Nephron progenitor cell (in vitro differentiated cells): ENCODE data around the gene SRSF3.
A peak's percentile ranks its signal among the peaks of the same experiment; 100 is the strongest.

ENCODE experiments used
- DNase-seq: peaks from one replicate; pipeline ENCODE4 v3.0.0; 2021
- H3K27ac Mint-ChIP-seq: 2 replicates; pipeline ENCODE4 v1.8.0; 2021; ENCODE audit warnings: mild to moderate bottlenecking, moderate library complexity, mixed read lengths
- H3K27me3 Mint-ChIP-seq: 2 replicates; pipeline ENCODE4 v1.8.0; 2021; ENCODE audit warnings: mild to moderate bottlenecking, low read depth, mixed read lengths; ENCODE audit not compliant: poor library complexity
- H3K36me3 Mint-ChIP-seq: 2 replicates; pipeline ENCODE4 v1.8.0; 2021; ENCODE audit warnings: low read depth, mixed read lengths
- H3K4me1 Mint-ChIP-seq: 2 replicates; pipeline ENCODE4 v1.8.0; 2021; ENCODE audit warnings: mixed read lengths
- H3K4me3 Mint-ChIP-seq: 2 replicates; pipeline ENCODE4 v1.8.0; 2021; ENCODE audit warnings: mild to moderate bottlenecking, moderate library complexity, mixed read lengths
- H3K9me3 Mint-ChIP-seq: 2 replicates; pipeline ENCODE4 v1.8.0; 2021; ENCODE audit warnings: mild to moderate bottlenecking, moderate library complexity, mixed read lengths
- CTCF ChIP-seq: fragments of 200-600 bp; sonication (generic); IDR thresholded peaks from 2 replicates; pipeline ENCODE4 v1.5.0; 2021; ENCODE audit warnings: antibody characterized with exemption

Gene SRSF3

GRCh38 chr6:36594816-36595643, 868 bp downstream of the SRSF3 start:
- H3K9me3 Mint-ChIP-seq, result peaks cover 5% of the 10 kb centered on the region
- H3K4me1 Mint-ChIP-seq, result peaks cover 47% of the 10 kb centered on the region
- H3K36me3 Mint-ChIP-seq, result peaks cover 60% of the 10 kb centered on the region
- peaks cover 9% of the 10 kb centered on the region for H3K27me3 Mint-ChIP-seq
- H3K27ac Mint-ChIP-seq, result peak overlapping the region; percentile 100
- TF ChIP-seq CTCF, result no peak
- peak overlapping the region; percentile 99 for H3K4me3 Mint-ChIP-seq
- no peak for DNase-seq

GRCh38 chr6:36596356-36596755, 2.2 kb downstream of the SRSF3 start:
- peak overlapping the region; percentile 99 for H3K4me3 Mint-ChIP-seq
- peaks cover 58% of the 10 kb centered on the region for H3K4me1 Mint-ChIP-seq
- peaks cover 73% of the 10 kb centered on the region for H3K36me3 Mint-ChIP-seq
- no peak for TF ChIP-seq CTCF
- H3K27ac Mint-ChIP-seq, result peak overlapping the region; percentile 100
- H3K9me3 Mint-ChIP-seq, result peaks cover 5% of the 10 kb centered on the region
- DNase-seq, result no peak
- H3K27me3 Mint-ChIP-seq, result peaks cover 9% of the 10 kb centered on the region

GRCh38 chr6:36597775-36598174, 3.6 kb downstream of the SRSF3 start:
- DNase-seq, result no peak
- H3K4me3 Mint-ChIP-seq, result peak overlapping the region; percentile 99
- H3K4me1 Mint-ChIP-seq, result peaks cover 59% of the 10 kb centered on the region
- H3K9me3 Mint-ChIP-seq, result peaks cover 5% of the 10 kb centered on the region
- H3K36me3 Mint-ChIP-seq, result peaks cover 86% of the 10 kb centered on the region
- no peak for TF ChIP-seq CTCF
- peak overlapping the region; percentile 97 for H3K27ac Mint-ChIP-seq
- H3K27me3 Mint-ChIP-seq, result peaks cover 9% of the 10 kb centered on the region

GRCh38 chr6:36598326-36598725, 4.2 kb downstream of the SRSF3 start:
- Mint-ChIP-seq H3K4me3 (peak overlapping the region; percentile 99), H3K36me3 (peaks cover 92% of the 10 kb centered on the region), H3K9me3 (peaks cover 5% of the 10 kb centered on the region), H3K27me3 (peaks cover 9% of the 10 kb centered on the region), H3K4me1 (peaks cover 58% of the 10 kb centered on the region), H3K27ac (peak overlapping the region; percentile 97)
- TF ChIP-seq CTCF, result no peak
- no peak for DNase-seq

- DNase-seq, result no peak
- peaks cover 54% of the 10 kb centered on the region for H3K4me1 Mint-ChIP-seq
- peaks cover 5% of the 10 kb centered on the region for H3K9me3 Mint-ChIP-seq
- H3K27ac Mint-ChIP-seq, result peak overlapping the region; percentile 97
- peak overlapping the region; percentile 99 for H3K4me3 Mint-ChIP-seq
- no peak for TF ChIP-seq CTCF
- H3K27me3 Mint-ChIP-seq, result peaks cover 9% of the 10 kb centered on the region
- H3K36me3 Mint-ChIP-seq, result peaks cover 97% of the 10 kb centered on the region
Measured at GRCh38 chr6:36598739-36599318, 4.7 kb downstream of the SRSF3 start.
